HEK293 (cell line): Measurements from ENCODE around the gene ERN2.
A peak's percentile ranks its signal among the peaks of the same experiment; 100 is the strongest.

Experiments used
- BCL11B ChIP-seq: fragments of 450-650 bp; formaldehyde crosslinking; IDR thresholded peaks from 2 replicates; pipeline ENCODE4 v1.5.1; 2016; ENCODE audit warnings: low read depth, missing biosample characterization, missing genetic modification characterization
- MZF1 ChIP-seq: fragments of 450-650 bp; formaldehyde crosslinking; IDR thresholded peaks from 2 replicates; pipeline ENCODE4 v1.5.1; 2017; ENCODE audit warnings: missing biosample characterization, missing genetic modification characterization, borderline replicate concordance
- PRDM4 ChIP-seq: fragments of 450-650 bp; formaldehyde crosslinking; IDR thresholded peaks from 2 replicates; pipeline ENCODE4 v1.5.1; 2017; ENCODE audit warnings: missing biosample characterization, missing genetic modification characterization
- SCRT2 ChIP-seq: fragments of 450-650 bp; formaldehyde crosslinking; IDR thresholded peaks from 2 replicates; pipeline ENCODE4 v1.5.1; 2016; ENCODE audit warnings: missing biosample characterization, missing genetic modification characterization
- SP7 ChIP-seq: fragments of 450-650 bp; formaldehyde crosslinking; IDR thresholded peaks from 2 replicates; pipeline ENCODE4 v1.5.1; 2016; ENCODE audit warnings: missing biosample characterization, missing genetic modification characterization
- ZBTB7A ChIP-seq: fragments of 450-650 bp; formaldehyde crosslinking; IDR thresholded peaks from 2 replicates; pipeline ENCODE4 v1.5.1; 2016; ENCODE audit warnings: low read depth, missing biosample characterization, missing genetic modification characterization
- ZFP37 ChIP-seq: fragments of 450-650 bp; formaldehyde crosslinking; IDR thresholded peaks from 2 replicates; pipeline ENCODE4 v1.5.1; 2016; ENCODE audit warnings: missing biosample characterization, missing genetic modification characterization
- ZNF114 ChIP-seq: fragments of 450-650 bp; formaldehyde crosslinking; IDR thresholded peaks from 2 replicates; pipeline ENCODE4 v1.5.0; 2017; ENCODE audit warnings: missing biosample characterization, missing genetic modification characterization
- ZNF223 ChIP-seq: fragments of 450-650 bp; formaldehyde crosslinking; IDR thresholded peaks from 2 replicates; pipeline ENCODE4 v1.5.1; 2016; ENCODE audit warnings: missing biosample characterization, missing genetic modification characterization
- ZNF335 ChIP-seq: fragments of 450-650 bp; formaldehyde crosslinking; conservative IDR thresholded peaks from 2 replicates; pipeline ENCODE4 v1.5.1; 2016; ENCODE audit warnings: missing biosample characterization, missing genetic modification characterization
- ZNF394 ChIP-seq: fragments of 450-650 bp; formaldehyde crosslinking; IDR thresholded peaks from 2 replicates; pipeline ENCODE4 v1.5.1; 2016; ENCODE audit warnings: missing biosample characterization, missing genetic modification characterization, mild to moderate bottlenecking, moderate library complexity, borderline replicate concordance
- ZNF473 ChIP-seq: fragments of 450-650 bp; formaldehyde crosslinking; IDR thresholded peaks from 2 replicates; pipeline ENCODE4 v1.5.1; 2017; ENCODE audit warnings: missing biosample characterization, missing genetic modification characterization
- ZNF529 ChIP-seq: fragments of 450-650 bp; formaldehyde crosslinking; IDR thresholded peaks from 2 replicates; pipeline ENCODE4 v1.5.1; 2017; ENCODE audit warnings: missing genetic modification characterization, missing biosample characterization; ENCODE audit not compliant: insufficient replicate concordance
- ZNF555 ChIP-seq: fragments of 450-650 bp; formaldehyde crosslinking; conservative IDR thresholded peaks from 2 replicates; pipeline ENCODE4 v1.5.1; 2017; ENCODE audit warnings: missing biosample characterization, mild to moderate bottlenecking, missing genetic modification characterization, inconsistent platforms
- ZNF645 ChIP-seq: fragments of 450-650 bp; formaldehyde crosslinking; IDR thresholded peaks from 2 replicates; pipeline ENCODE4; 2016; ENCODE audit warnings: missing biosample characterization, missing genetic modification characterization
- ZNF670 ChIP-seq: fragments of 450-650 bp; formaldehyde crosslinking; IDR thresholded peaks from 2 replicates; pipeline ENCODE4 v1.5.1; 2016; ENCODE audit warnings: missing biosample characterization, missing genetic modification characterization, low read depth
- ZNF701 ChIP-seq: fragments of 450-650 bp; formaldehyde crosslinking; IDR thresholded peaks from 2 replicates; pipeline ENCODE4 v1.5.1; 2016; ENCODE audit warnings: missing biosample characterization, missing genetic modification characterization
- ZNF704 ChIP-seq: fragments of 450-650 bp; formaldehyde crosslinking; IDR thresholded peaks from 2 replicates; pipeline ENCODE4 v1.5.1; 2016; ENCODE audit warnings: missing biosample characterization, missing genetic modification characterization
- ZNF76 ChIP-seq: fragments of 450-650 bp; formaldehyde crosslinking; IDR thresholded peaks from 2 replicates; pipeline ENCODE4; 2016; ENCODE audit warnings: low read depth, missing biosample characterization, missing genetic modification characterization, borderline replicate concordance
- ZNF785 ChIP-seq: fragments of 450-650 bp; formaldehyde crosslinking; IDR thresholded peaks from 2 replicates; pipeline ENCODE4 v1.5.1; 2016; ENCODE audit warnings: missing biosample characterization, missing genetic modification characterization
- ZNF792 ChIP-seq: fragments of 450-650 bp; formaldehyde crosslinking; IDR thresholded peaks from 2 replicates; pipeline ENCODE4 v1.5.1; 2016; ENCODE audit warnings: missing biosample characterization, missing genetic modification characterization
- TF ChIP-seq, protein P1 (sequence below): fragments of 450-650 bp; formaldehyde crosslinking; IDR thresholded peaks from 2 replicates; pipeline ENCODE4 v1.5.1; 2016; ENCODE audit warnings: missing biosample characterization, missing genetic modification characterization
- TF ChIP-seq, protein P2 (sequence below): fragments of 450-650 bp; formaldehyde crosslinking; IDR thresholded peaks from 2 replicates; pipeline ENCODE4 v1.5.1; 2016; ENCODE audit warnings: missing biosample characterization, missing genetic modification characterization
- TF ChIP-seq, protein P3 (sequence below): fragments of 450-650 bp; formaldehyde crosslinking; IDR thresholded peaks from 2 replicates; pipeline ENCODE4 v1.5.1; 2016; ENCODE audit warnings: missing biosample characterization, missing genetic modification characterization, low read depth
- TF ChIP-seq, protein P4 (sequence below): fragments of 450-650 bp; formaldehyde crosslinking; IDR thresholded peaks from 2 replicates; pipeline ENCODE4 v1.5.1; 2016; ENCODE audit warnings: missing biosample characterization, missing genetic modification characterization

The ERN2 gene

DNA sequence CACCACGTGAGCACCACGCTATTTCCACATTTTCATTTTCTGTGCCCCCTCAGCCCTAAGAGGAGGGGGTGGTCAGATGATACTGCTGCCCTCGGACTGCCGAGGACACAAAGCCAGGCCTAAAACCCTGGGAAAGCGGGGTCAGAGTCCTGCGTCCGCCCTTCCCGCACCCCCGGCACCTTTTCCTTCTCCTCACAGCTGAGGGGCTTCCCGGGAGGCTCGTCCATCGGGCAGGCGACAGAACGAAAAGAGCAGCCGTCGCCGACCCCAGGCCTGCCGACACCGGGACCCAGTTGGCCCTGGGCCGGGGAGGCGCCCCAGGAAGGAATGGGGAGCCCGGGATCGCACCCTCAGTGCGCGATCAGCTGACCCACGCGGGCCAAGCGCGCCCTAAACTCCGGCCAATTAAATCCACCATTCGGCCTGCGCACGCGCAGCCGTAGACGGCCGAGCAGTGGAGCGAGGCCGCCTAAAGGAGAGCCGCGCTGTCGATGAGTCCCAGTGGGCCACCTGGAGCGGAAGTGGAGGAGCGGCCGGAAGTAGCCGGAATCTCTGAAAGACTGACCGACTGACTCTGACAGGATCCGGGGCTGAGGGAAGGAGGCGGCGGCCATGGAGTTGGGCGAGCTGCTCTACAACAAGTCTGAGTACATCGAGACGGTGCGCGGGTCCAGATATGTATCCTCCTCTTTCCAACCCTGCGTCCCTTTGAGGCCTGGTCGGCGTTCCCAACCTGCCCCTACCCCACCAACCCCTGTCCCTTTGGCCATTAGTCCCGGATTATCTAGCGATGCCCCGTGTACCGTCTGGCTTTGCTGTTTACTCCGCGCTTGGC is 71.9 kb downstream of the ERN2 start, which contains the start of the genes DCTN5 and PALB2 (continued):
- TF ChIP-seq PRDM4 (tag by site-specific recombination) (0 out of 2 replicates have a peak, but pooled peaks have one; percentile 0), ZNF473 (tag by site-specific recombination) (no peak), ZNF792 (tag by site-specific recombination) (no peak), ZBTB7A (tag by site-specific recombination) (no peak), MZF1 (tag by site-specific recombination) (no peak), ZNF223 (tag by site-specific recombination) (no peak), ZNF670 (no peak), ZNF785 (tag by site-specific recombination) (no peak), SCRT2 (tag by site-specific recombination) (no peak), ZNF114 (tag by site-specific recombination) (no peak), ZNF645 (tag by site-specific recombination) (no peak), SP7 (tag by site-specific recombination) (peak; percentile 67), ZNF555 (no peak), ZNF394 (tag by site-specific recombination) (peak; percentile 88; the same call in 1 of the 2 replicates), ZNF529 (tag by site-specific recombination) (no peak), ZNF701 (tag by site-specific recombination) (no peak), ZFP37 (tag by site-specific recombination) (no peak), ZNF704 (tag by site-specific recombination) (no peak), ZNF76 (tag by site-specific recombination) (peak; percentile 83), ZNF335 (peak; percentile 41), BCL11B (tag by site-specific recombination) (no peak)
- TF ChIP-seq, protein P1, sequence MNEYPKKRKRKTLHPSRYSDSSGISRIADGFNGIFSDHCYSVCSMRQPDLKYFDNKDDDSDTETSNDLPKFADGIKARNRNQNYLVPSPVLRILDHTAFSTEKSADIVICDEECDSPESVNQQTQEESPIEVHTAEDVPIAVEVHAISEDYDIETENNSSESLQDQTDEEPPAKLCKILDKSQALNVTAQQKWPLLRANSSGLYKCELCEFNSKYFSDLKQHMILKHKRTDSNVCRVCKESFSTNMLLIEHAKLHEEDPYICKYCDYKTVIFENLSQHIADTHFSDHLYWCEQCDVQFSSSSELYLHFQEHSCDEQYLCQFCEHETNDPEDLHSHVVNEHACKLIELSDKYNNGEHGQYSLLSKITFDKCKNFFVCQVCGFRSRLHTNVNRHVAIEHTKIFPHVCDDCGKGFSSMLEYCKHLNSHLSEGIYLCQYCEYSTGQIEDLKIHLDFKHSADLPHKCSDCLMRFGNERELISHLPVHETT = no peak
- TF ChIP-seq, protein P2, sequence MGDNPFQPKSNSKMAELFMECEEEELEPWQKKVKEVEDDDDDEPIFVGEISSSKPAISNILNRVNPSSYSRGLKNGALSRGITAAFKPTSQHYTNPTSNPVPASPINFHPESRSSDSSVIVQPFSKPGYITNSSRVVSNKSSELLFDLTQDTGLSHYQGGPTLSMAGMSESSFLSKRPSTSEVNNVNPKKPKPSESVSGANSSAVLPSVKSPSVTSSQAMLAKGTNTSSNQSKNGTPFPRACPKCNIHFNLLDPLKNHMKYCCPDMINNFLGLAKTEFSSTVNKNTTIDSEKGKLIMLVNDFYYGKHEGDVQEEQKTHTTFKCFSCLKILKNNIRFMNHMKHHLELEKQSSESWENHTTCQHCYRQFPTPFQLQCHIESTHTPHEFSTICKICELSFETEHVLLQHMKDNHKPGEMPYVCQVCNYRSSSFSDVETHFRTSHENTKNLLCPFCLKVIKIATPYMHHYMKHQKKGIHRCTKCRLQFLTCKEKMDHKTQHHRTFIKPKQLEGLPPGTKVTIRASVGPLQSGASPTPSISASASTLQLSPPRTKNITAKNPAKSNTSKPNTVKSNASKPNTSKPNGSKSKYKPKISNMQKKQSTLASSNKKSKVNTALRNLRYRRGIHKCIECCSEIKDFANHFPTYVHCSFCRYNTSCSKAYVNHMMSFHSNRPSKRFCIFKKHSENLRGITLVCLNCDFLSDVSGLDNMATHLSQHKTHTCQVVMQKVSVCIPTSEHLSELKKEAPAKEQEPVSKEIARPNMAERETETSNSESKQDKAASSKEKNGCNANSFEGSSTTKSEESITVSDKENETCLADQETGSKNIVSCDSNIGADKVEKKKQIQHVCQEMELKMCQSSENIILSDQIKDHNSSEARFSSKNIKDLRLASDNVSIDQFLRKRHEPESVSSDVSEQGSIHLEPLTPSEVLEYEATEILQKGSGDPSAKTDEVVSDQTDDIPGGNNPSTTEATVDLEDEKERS (tag by site-specific recombination) = no peak
- TF ChIP-seq, protein P3, sequence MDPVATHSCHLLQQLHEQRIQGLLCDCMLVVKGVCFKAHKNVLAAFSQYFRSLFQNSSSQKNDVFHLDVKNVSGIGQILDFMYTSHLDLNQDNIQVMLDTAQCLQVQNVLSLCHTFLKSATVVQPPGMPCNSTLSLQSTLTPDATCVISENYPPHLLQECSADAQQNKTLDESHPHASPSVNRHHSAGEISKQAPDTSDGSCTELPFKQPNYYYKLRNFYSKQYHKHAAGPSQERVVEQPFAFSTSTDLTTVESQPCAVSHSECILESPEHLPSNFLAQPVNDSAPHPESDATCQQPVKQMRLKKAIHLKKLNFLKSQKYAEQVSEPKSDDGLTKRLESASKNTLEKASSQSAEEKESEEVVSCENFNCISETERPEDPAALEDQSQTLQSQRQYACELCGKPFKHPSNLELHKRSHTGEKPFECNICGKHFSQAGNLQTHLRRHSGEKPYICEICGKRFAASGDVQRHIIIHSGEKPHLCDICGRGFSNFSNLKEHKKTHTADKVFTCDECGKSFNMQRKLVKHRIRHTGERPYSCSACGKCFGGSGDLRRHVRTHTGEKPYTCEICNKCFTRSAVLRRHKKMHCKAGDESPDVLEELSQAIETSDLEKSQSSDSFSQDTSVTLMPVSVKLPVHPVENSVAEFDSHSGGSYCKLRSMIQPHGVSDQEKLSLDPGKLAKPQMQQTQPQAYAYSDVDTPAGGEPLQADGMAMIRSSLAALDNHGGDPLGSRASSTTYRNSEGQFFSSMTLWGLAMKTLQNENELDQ (tag by site-specific recombination) = no peak
- TF ChIP-seq, protein P4, sequence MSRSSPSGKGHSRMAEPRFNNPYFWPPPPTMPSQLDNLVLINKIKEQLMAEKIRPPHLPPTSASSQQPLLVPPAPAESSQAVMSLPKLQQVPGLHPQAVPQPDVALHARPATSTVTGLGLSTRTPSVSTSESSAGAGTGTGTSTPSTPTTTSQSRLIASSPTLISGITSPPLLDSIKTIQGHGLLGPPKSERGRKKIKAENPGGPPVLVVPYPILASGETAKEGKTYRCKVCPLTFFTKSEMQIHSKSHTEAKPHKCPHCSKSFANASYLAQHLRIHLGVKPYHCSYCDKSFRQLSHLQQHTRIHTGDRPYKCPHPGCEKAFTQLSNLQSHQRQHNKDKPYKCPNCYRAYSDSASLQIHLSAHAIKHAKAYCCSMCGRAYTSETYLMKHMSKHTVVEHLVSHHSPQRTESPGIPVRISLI (tag by site-specific recombination) = no peak
